ENCODE measurements around the gene MMP12.

MMP12 gene

DNA sequence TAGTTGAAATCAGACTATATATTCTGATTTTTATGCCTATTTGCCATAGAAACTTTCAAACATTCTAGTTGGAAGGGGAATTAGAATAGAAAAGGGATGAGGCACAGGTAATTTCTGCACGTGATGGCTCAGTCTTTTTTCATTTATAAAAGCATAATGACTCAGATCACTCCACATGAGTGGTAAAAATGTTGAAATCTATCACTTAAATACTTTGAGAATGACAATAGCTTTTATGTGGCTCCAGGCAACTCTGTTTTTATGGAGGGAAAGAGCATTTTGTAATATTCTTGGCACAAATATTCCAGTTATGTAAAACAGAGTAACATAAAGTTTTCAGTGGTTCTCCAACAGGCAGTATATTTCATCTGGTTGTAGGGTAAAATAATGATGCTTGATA lies 25.5 kb downstream of the MMP12 start:
- DNase-seq: no peak

DNA sequence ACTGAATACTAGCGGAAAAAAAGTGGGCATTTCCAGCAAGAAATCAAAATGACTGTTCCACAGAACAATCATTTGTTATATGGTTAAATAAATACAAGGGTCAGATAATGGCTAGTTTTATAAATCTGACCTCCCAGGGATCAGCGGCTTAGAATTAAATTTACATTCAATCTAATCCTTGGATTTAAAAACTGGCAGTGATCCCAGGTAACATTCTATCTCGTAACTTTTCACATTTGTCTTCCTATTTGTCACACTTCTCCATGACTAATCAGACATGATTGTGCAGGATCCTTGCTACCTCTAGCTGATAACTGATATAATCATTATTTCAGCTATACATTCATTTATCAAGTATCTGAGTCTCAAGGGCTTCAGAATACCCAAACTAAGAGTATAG lies 28.5 kb downstream of the MMP12 start:
- no peak for DNase-seq

DNA sequence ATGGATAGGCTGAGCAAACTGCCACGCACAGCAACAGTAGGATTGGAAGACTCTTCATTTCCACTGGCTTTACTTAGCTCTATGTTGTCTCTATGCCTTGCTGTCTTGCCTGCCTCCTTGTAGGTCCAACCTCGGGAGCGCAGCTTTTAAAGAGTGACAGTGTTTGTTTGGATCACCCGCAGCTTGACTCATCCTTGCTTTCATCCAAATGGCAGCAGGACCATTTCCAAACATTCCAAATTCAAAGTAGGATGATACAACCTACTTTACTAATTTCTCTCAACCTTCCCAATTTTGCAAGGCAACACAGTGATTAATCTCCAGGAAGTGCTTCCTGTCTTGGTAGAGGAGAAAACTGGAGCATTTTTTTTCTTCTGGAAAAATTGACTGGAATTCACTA lies 31.3 kb downstream of the MMP12 start, which contains the start of gene MMP3:
TSS of gene MMP3 (minus strand) at position 121 of the 400 bp plus-strand sequence. CDS start at position 58, 63 bp downstream.
- no peak for DNase-seq

DNA sequence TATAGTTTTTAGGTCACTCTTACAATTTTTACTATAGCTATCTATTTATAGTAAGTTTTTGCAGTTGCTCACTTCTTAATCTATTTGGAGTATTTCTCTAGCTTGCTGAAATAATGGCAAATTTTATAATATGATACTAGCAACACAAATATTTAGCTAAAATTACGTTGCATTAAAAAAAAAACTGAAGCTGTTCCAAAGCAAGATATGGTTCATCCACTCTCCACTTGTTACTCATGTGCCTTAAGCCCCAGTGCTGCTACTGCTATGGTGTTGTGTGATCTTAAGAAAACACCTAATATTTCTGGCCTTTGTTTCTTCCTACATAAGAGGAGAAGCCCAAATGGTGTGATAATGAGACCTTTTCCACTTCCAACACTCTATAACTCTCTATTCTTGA lies 31.9 kb downstream of the MMP12 start:
- DNase-seq: no peak

DNA sequence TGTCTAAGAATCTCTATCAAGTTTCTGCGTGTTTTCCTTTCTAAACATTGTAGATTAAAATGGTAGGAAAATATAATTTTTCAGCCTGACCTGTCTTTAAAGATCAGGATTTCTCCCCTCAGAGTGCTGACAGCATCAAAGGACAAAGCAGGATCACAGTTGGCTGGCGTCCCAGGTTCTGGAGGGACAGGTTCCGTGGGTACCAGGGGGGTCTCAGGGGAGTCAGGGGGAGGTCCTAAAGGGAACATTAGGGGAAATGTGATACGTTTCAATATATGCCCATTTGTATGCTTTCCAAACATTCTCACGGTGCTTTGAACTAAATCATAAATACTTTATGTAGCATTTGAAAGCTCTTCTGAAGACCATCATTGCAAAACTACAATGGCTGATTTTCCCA lies 34.8 kb downstream of the MMP12 start:
- no peak for DNase-seq

DNA sequence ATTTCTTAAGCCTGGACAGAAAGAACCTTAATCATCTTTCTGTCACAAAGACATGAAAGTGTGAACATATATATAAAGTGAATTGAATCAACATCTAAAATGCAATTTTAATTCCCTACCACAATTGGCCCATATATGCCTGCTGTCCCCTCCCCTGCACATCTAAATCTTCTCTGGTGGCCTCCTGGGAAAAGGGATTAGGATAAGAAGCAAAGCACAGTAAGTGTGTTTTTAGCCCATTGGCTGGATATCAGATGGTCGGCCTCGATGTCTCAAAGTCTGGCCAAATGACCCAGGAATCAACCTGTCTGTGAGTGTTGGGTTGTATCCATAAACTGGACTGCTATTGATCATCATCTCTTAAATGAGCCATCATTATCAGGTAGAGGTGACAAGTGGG lies 37.1 kb downstream of the MMP12 start:
- no peak for DNase-seq

DNA sequence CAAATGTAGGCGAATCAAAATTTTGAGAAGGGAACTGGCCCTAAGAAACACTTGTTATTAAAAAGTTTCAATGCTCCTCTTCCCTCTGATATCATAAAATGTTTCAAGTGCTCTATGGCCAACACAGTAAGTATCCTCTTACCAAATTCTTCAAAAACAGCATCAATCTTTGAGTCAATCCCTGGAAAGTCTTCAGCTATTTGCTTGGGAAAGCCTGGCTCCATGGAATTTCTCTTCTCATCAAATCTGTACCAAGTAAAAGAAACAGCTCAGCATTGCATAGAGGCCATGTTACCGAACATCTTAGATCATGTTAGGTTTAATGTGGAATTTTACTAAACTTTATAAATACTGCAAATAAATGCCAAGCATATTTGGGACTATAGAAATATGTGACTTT lies 37.6 kb downstream of the MMP12 start:
- DNase-seq: no peak

DNA sequence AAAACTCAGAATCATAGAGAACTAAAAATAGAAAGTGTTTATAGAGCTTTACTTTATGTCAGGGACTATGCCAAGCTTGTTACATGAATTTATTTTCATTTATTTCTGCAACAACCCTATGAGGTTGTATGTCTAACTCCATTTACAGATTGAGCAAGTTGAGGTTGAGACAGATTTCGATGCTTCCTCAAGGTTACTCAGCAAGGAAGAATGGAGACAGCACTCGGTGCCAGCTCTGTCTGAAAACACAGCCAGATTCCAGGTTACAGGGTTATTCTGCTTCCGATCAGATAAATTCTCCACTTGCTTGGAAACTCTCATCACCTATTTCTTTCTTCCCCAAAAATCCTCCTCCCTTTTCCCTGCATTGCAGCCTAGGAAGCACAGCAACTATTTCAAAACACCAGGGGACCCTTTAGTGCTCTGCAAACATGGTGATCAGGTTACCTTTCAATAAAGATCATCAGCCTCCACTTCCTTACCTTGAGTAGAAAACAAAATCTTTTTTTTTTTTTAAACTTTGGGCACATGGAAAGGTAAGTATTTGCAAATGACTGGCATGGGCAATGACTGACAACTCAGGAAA lies 38.4 kb downstream of the MMP12 start:
- no peak for DNase-seq

DNA sequence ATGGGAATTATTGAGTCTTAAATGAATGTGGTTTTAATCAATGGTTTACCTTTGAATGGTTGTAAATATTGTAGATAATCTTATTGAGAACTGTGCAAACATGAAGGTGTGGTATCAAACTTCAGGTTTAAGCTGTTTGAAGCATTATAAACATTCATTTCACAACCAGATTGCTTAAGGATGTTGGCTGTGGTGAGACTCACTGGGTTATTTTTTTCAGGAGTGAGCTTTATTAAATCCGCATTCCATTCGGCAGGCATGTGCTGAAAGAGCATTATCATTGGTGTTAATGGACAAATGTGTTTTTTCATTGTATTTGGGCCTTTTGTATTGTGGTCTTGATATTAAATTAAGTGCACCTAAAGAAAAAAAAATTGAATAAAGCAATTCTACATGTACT lies 41.1 kb downstream of the MMP12 start:
- no peak for DNase-seq

DNA sequence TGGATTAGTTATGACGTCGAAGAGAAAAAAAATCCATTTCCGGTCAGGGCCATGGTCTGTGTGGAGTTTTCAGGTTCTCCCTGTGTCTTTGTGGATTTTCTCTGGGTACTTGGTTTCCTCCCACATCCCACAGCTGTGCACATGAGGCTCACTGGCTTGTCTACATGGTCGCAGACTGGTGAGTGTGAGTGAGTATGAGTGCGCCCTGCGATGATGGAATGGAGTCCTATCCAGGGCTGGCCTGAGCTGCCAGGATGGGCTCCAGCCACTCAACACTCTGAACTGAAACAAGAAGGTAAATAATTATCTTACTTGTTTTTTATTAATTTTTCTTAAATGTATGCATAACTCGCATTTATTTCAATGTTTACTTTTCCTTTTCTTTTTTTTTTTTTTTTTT lies 42.2 kb downstream of the MMP12 start:
- no peak for DNase-seq

DNA sequence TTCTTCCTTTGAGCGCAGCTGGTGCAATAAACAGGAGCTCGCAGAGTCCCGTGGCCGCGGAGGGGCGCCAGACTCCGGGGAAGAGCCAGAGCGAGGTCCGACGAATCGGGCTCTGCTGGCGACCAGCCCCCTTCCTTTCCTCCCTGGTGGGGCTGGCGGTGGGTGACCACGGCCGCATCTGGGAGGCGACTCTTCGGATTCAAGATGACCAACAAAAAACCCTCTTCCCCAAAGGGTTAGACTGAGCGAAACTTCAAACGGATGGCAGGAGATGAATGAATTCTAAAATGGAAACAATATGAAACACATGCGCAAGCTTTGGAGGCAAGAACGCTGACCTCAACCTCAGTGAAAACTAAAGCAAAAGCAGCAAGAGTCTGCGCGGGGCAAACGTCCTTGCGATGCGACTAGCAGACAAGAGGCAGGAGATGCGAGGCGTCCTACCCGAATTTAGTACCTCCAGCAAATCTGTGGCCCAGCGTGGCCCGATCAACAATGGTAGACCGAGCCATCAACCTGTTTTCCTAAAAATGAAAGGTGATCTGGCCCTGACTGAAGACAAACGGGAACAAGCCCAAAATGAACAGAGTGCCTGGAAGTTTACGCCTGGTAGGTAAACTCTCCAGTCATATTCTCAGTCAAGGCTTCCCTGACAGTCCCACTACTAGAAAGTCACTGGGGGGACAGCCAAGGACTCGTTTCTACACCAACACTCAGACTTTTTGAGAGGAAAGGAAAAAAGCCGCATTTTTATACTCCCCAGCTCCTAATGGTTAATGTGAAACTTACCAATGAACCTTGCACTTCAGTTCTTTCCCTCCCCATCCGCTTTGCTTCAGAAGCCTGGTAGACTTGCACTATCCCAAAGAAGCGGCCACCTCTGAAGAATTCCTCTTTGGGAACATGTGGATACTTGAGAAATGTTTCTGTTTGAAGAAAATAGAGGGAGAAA lies 43.0 kb downstream of the MMP12 start:
- no peak for DNase-seq

DNA sequence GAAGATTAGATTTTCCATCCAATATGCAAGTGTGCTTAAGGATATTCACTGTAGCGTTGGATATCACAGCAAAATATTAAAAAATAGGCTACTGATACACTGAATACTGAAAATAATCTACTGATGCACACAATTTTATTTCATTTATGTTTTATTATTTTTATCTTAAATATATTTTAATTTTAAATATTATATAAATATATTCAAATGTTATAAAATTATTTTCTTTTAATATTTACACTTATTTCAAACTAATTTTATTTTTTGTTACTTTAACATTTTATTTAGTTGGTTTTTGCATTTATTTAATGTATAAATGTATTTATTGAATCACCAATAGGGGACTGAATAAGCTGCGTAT lies 43.7 kb downstream of the MMP12 start:
- no peak for DNase-seq

DNA sequence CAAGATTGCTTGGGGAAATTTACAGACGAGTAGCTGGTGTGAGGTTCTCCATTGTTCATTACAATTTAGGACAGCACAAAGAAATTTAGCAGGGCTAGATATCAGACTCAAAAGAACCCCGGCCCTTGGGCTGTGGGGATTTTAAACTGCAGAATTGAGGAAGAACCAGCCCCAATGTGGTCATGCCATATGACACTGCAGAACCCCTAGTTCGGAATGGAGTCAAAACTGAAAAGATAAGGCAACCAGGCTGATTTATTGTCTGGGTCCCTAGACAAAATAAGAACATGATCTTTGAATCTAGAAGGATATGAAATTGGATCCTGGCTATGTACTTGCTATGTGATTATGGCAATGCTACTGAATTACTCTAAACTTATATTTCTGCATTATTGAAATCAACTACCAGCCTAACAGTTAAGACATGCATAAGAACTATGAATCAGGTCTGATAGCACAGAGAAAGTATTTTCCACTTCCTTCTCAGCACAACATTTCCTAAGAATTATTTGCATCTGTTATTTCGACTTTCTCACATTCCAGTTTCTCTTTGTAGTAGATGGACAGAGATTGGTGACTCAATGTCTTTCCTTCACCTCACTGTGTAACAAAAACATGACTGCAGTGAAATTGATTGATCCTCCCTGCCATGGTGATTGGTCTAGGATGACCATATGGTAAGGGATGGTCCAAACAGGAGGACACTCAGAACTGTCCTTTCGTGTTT lies 44.6 kb downstream of the MMP12 start:
- DNase-seq: no peak

DNA sequence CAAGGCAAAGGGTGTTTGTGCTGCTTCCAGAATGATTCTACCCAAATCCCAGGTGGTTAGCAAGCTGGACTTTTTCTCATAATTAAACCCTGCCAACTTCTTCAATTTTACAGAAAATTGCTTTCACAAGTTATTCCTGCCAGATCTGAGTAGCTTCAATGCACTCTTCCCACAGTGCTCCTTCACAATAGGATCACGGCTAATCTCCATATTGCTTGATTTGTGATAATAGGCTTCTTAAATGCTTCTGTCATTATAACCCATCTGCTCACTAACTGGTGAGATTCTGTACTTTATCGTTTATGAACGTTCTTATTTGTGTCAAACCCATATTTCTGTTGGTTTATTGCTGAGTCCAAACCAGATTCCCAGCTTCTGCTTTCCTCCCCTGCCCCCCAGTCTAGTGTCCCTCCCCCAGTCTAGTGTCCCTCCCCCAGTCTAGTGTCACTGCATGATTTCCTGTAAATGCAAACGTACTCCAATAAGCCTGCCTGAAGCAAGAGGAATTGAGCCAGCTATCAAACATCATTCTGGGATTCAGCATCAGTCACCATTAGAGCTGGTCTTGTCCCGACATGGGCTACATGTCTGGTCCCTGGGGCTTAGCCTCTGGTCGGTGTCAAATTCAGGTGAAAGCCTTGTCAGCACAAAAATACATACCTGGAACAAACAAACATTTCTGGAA lies 45.3 kb downstream of the MMP12 start:
- no peak for DNase-seq

DNA sequence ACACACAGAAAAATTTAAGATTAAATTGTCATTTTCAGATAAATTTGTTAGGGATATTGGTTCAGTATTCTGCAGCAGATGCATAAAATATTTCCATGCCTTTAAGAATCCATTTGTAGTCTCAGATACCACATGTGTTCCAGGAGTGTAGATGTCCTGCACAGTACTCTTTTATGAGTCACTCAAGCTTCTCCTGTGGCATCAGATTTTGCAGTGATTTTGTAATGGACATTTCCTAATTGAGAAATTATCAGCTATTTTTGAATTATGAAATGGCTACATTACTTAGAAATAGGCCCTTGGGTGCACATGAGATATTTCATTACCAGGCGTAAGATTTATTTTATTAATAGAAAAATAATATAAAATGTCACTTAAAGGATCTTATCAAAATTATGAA lies 50.2 kb downstream of the MMP12 start:
- no peak for DNase-seq

DNA sequence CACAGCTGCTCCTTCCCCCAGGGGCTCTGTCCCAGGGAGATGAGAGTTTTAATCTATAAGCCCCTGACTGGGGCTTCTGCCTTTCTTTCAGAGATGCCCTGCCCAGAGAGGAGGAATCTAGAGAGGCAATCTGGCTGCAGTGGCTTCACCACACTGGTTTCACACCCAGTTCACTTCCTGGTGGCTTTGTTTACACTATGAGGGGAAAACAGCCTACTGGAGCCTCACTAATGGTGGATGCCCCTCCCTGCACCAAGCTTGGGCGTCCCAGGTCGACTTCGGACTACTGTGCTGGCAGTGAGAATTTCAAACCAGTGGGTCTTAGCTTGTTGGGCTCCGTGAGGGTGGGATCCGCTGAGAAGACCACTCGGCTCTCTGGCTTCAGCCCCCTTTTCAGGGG lies 55.3 kb downstream of the MMP12 start:
- DNase-seq: no peak

DNA sequence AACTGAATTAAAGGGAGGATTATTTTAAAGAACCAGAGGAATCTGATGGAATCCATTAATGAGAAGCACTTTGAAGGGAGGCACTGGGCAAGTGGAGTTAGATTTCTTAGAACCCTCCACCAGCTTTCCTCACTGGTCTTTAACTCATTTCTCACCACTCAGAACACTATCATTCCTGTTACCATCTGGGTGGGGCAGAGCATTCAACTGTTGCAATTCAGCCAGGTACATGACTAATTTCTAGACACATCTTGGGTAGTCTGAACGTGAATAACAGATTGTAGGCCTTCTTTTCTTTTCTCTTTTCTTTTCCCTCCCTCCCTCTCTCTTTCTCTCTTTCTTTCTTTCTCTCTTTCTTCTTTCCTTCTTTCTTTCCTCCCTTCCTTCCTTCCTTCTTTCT lies 61.3 kb downstream of the MMP12 start:
- DNase-seq: no peak

Measured in activated T-cell treated with anti-CD3 and anti-CD28 coated beads for 4 hours (primary cell).